HG03045 (cell line): Measurements from ENCODE around the gene SLC35E3.
"Not testable (repeated sequence)": the region's sequence is repeated elsewhere in the genome, so short reads cannot be mapped to it uniquely, and the experiment has no call there.

Source experiments
- ATAC-seq: cut with Tn5 transposase; IDR thresholded peaks from one replicate; pipeline ENCODE4 v1.9.1; 2021; ENCODE audit warnings: mild to moderate bottlenecking, moderate library complexity; ENCODE audit not compliant: unreplicated experiment

Gene SLC35E3

DNA sequence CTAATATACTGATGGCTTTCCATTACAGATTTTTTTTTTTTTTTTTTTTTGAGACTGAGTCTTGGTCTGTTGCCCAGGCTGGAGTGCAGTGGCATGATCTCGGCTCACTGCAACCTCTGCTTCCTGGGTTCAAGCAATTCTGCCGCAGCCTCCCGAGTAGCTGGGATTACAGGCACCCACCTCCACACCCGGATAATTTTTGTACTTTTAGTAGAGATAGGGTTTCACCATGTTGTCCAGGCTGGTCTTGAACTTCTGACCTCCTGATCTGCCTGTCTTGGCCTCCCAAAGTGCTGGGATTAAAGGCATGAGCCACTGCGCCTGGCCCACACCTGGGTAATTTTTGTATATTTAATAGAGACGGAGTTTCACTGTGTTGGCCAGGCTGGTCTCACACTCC is 65.6 kb downstream of the SLC35E3 start:
- not testable (repeated sequence) for ATAC-seq

GRCh38 chr12:68812553-68813241 is 66.7 kb downstream of the SLC35E3 start:
- no peak for ATAC-seq

- ATAC-seq = no peak
Measured at GRCh38 chr12:68813242-68813593, 67.2 kb downstream of the SLC35E3 start.

- no peak for ATAC-seq
Measured at GRCh38 chr12:68814490-68815231, 68.7 kb downstream of the SLC35E3 start.

GRCh38 chr12:68815232-68815927 is 69.4 kb downstream of the SLC35E3 start:
- no peak for ATAC-seq

GRCh38 chr12:68815928-68816800 is 70.2 kb downstream of the SLC35E3 start:
- ATAC-seq = no peak

- ATAC-seq = not testable (repeated sequence)
Measured at GRCh38 chr12:68819481-68819880, 73.5 kb downstream of the SLC35E3 start.

DNA sequence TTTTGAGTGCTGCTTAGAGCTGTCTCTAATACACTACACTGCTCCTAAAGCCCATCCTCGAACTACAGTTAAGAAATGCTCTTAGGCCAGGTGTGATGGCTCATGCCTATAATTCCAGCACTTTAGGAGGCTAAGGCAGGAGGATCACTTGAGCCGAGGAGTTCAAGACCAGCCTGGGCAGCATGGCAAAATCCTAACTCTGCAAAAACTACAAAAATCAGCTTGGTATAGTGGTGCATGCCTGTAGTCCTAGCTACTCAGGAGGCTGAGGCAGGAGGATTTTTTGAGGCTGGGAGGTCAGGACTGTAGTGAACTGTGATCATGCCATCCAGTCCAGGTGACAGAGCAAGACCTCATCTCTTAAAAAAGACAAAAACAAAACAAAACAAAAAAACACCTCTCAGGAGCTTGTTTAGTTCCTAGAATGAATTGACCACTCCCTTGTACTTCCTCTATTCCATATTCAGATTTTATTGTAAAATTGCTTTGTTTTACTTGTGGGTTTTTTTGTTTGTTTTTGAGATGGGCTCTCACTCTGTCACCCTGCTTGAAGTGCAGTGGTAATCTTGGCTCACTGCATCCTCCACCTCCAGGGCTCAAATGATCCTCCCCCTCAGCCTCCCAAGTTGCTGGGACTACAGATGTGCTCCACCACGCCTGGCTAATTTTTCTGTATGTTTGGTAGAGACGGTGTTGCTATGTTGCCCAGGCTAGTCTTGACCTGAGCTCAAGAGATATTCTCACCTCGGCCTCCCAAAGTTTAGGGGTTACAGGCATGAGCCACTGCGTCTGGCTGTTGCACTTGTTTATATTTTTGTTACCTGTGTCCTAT is 75.6 kb downstream of the SLC35E3 start:
- ATAC-seq = no peak

- no peak for ATAC-seq
Measured at GRCh38 chr12:68823696-68824095, 77.7 kb downstream of the SLC35E3 start.

GRCh38 chr12:68824131-68824530 is 78.2 kb downstream of the SLC35E3 start:
- no peak for ATAC-seq

- ATAC-seq = no peak
Measured at GRCh38 chr12:68824597-68825250, 78.7 kb downstream of the SLC35E3 start.

DNA sequence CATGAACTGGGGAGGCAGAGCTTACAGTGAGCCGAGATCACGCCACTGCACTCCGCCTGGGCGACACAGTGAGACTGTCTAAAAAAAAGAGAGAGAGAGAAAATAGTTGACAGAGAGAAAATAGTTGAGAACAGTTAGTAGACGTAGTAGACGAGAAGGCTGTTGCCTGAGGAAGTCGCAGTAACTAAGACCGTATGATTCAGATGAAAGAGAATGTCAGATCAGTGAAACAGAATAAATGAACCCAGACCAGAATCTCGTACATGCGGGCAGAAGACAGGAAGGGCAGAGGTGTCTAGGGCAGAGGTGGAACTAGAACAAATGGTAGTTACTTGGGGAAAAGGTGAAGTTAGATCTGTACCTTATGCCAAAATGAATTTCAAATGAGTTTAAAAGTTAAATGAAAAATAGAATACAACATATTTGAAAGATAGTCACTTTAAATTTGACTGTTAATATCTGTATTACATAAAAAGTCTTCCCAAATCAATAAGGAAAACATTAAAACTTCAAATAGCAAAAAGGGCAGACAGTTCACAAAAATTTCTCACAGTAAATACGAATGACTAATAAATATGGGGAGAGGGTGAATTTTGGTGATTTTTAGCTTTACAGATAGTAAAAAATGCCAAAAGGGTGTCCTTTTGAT is 79.7 kb downstream of the SLC35E3 start:
- no peak for ATAC-seq

- ATAC-seq = no peak
Measured at GRCh38 chr12:68827895-68828671, 82.1 kb downstream of the SLC35E3 start.

DNA sequence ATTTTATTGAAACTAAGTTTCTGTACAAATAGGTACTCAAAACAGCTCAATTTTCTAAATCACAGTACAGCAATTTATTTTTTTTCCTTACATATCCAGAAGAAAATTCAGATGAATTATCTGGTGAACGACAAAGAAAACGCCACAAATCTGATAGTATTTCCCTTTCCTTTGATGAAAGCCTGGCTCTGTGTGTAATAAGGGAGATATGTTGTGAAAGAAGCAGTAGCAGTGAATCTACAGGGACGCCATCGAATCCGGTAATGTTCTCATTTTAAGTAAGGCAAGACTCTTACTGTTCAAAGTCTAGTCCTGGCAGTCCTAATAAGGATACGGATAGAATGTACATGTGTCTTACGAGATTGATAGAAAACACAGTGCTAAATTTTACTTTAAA is 82.7 kb downstream of the SLC35E3 start:
- ATAC-seq = no peak
